ENCODE results near the gene NOC2L. TPM values are rescaled to one million over a fixed set of nuclear protein-coding genes. Genes with fewer than 3 reads are reported as not detected.

NOC2L gene
- total RNA-seq (2022; extraction: Qiagen RNA extraction; ENCODE audit: low read depth) = 58.6 to 92.3 TPM (median 90.0 TPM) in 5 replicates

DNA sequence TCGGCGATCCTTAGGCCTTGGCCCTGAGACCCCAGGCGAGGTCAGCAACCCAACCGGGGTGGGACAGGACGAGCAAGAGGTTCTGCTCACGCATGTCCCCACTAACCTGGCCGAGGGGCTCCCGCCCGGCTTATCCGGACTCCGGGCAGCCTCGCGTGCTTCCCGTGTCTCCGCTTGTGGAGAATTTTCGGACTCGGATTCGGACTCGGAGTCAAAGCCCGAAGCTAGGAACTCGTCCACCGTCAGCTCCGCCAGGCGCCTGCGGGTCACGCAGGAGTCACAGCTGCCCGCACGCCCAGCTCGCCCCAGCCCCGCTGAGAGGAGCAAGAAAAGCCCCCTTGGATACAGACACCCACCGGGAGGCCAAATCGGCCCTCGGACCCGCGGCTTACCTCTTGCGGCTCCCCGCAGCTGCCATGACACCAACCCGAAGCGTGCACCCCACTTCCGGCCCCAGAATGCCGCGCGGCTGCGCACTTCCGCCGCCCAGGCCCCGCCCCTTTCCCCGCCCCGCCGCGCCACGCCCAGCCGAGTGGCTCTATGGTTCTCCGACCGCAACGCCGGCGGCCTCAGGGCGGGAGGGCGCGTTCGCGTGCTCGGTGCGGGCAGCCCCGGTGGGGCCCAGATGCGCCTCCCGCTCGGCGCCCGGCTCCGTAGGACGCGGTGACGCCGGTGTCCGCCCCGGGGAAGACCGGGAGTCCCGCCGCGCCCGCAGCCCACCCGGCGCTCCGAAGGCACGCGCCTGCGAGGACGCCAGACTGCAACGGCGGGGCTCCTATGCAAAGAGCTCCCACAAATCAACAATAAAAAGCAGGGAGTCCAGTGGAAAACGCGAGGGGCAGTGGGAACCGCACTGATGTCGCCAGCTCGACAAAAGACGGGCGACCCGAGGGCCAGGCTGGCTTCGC lies at the start of gene NOC2L:
Gene NOC2L, minus strand, starts transcription at position 434 of the 908 bp plus-strand sequence. Its CDS starts 16 bp downstream, at position 418.

DNA sequence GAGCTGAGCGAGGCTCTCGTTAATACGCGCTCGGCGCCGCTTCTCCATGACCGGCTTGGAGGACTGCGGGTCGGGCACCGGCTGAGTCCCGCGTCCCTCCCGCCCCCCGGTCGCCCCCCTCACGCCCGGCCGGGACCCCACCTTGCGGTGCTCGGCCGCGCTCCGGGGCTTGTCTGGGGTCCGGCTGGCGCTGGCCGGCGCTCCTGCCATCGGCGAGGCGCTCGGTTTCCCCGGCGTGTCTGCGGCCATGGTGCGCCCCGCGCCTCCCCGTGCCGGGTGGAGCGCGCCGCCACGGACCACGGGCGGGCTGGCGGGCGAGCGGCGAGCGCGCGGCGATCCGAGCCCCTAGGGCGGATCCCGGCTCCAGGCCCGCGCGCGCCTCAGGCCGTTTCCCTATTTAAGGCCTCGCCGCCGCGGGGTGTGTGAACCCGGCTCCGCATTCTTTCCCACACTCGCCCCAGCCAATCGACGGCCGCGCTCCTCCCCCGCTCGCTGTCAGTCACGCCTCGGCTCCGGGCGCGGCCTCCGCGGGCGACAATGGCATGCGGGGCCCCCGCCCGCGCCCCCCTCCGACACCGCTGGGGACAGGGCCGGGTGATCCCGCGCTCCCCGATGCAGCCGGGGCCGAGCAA lies 40.8 kb upstream of the NOC2L start, which contains the start of gene HES4:
Gene HES4, minus strand, starts transcription at position 373 of the 632 bp plus-strand sequence. Its CDS starts 124 bp downstream, at position 249.

DNA sequence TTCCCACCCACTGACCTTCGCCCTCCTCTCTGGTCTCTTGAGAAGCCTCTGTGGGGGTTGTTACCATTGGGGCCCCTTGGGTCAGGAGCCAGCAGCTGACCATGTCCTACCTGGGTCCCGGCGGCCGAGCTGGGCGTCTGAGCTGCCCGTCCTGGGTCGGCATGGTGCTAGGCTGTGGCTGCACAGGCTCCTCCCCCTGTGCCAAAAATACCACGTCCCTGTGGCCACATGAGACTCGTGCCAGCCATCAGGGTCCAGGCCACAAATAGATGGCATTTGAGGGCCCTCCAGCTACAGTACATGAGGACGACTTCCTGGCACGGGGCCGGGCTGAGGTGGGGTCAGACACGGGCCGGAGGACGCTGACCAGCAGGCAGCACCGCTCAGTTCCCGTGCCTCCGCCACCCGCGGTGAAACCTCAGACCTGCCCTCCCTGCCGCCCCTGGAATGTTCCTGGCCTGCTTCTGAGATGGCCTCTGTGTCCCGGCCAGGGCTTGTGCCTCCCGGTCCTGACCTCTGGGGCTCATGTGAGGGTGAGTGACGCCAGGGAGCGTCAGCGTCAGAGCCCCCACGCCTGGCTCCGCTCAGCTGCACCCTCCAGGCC lies 23.0 kb upstream of the NOC2L start, which contains the start of gene PERM1:
Gene PERM1, minus strand, starts transcription at position 139 of the 604 bp plus-strand sequence. CDS start 1,064 bp downstream, outside the sequence.

DNA sequence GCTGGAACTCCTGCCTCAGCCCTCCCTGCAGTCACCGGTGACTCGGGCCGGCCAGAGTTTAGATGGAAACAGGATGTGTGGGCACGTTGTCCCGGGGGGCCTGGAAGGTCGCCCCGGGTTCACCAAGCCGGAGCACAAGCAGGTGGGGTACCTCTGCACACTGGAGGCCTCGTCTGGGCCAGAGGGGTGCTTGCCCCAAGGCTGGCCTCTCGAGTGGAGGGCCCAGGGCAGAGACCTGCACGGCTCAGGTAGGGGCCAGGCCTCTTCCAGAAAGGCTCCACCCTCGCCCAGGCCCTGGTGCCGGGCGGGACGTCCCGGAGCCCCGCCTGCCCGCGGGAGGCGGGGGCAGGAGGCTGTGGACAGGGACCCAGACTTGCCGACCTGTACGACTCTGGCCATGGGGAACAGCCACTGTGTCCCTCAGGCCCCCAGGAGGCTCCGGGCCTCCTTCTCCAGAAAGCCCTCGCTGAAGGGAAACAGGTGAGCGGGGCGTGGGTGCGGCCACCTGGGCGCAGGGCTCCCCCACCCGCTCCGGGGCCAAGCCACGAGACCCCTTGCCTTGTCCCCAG lies 7.2 kb upstream of the NOC2L start, which contains the start of gene PLEKHN1:
Gene PLEKHN1, plus strand, starts transcription at position 348 of the 569 bp plus-strand sequence. Its CDS starts 50 bp downstream, at position 398.

DNA sequence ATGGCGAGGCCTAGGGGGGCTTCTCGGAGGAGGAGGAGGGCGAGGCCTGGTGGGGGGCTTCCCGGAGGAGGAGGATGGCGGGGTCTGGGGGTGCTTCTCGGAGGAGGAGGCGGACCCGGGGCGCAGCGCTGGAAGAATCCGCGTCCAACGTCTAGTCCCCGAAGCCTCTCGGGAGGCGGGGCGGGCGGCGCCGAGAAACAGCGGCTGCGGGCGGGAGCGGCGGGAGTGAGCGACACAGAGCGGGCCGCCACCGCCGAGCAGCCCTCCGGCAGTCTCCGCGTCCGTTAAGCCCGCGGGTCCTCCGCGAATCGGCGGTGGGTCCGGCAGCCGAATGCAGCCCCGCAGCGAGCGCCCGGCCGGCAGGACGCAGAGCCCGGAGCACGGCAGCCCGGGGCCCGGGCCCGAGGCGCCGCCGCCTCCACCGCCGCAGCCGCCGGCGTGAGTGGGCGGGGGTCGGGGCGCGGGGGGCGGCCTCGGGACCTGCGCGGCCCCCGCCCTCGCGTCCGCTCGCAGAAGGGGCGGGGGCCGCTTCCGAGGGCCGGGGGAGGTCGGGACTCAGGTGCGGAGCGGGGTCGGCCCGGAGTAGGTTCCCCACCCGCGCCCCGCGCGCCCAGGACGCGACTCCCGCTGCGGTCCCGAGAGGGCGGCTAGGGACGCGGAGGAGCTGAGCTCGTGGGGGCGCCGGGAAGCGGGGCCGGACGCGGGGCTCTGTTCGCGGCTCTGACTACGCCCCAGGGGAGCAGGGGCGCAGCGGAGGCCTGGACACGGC lies 1.5 kb upstream of the NOC2L start, which contains the start of gene KLHL17:
Gene KLHL17, plus strand, starts transcription at position 222 of the 769 bp plus-strand sequence. Its CDS starts 110 bp downstream, at position 332.

DNA sequence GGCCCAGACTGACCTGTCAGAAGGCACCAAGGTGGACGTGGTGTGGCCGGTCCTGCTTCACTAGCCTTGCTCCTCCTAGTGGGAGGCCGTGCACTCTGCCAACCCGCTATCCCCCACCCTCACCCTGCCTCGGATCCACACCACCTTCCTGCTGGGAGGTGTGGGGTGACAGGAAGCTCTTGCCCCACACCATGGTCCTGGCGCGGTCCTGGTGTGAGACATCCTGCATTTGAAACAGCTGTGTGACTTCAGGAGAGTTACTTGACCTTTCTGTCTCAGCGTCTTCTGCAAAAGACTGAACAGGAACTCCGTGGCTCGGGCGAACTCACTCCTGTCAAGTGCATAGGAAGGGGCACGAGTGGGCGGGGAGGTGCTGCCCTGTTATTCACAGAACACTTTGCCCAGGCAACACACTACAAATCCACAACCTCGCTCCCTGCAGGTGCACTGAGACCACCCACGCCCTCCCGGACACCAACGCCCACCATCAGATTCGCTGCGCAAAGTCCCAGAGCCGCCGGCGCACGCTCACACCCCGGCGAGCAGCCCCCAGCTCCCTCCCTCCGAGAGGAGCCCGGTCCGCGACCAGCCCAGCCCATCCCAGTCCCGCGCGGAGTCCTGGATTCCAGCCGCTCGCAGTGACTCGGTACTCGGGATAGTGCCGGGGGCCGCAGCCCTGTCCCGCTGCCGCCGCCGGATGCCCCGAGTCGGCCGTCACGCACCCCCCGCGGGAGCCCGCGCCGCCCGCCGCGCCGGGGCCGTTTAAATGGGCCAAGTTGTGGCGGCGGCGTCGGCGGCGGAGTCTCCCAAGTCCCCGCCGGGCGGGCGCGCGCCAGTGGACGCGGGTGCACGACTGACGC lies 35.7 kb downstream of the NOC2L start, which contains the start of gene SAMD11:
Gene SAMD11, plus strand, starts transcription at position 793 of the 860 bp plus-strand sequence. CDS start 509 bp downstream, outside the sequence.

Other genes with a start within 250 kb of the NOC2L start
- gene SAMD11, start 35.3 kb downstream of the NOC2L start, total RNA-seq (2022; extraction: Qiagen RNA extraction; ENCODE audit: low read depth) = 11.9 to 38.0 TPM (median 31.7 TPM) in 5 replicates
- gene KLHL17, start 1.3 kb upstream of the NOC2L start, total RNA-seq (2022; extraction: Qiagen RNA extraction; ENCODE audit: low read depth) = 5.7 to 22.4 TPM (median 16.8 TPM) in 5 replicates
- gene PLEKHN1, start 7.2 kb upstream of the NOC2L start, total RNA-seq (2022; extraction: Qiagen RNA extraction; ENCODE audit: low read depth) = 4.0 to 6.6 TPM (median 5.4 TPM) in 5 replicates
- gene PERM1, start 22.8 kb upstream of the NOC2L start, total RNA-seq (2022; extraction: Qiagen RNA extraction; ENCODE audit: low read depth) = 0.06 to 0.36 TPM (median 0.11 TPM) in 4 of 5 replicates, not detected in the other
- gene HES4, start 40.8 kb upstream of the NOC2L start, total RNA-seq (2022; extraction: Qiagen RNA extraction; ENCODE audit: low read depth) = 20.9 to 80.4 TPM (median 64.7 TPM) in 5 replicates
- gene ISG15, start 54.2 kb upstream of the NOC2L start, total RNA-seq (2022; extraction: Qiagen RNA extraction; ENCODE audit: low read depth) = 14.3 to 25.1 TPM (median 18.9 TPM) in 5 replicates
- gene AGRN, start 60.9 kb upstream of the NOC2L start, total RNA-seq (2022; extraction: Qiagen RNA extraction; ENCODE audit: low read depth) = 50.6 to 136 TPM (median 124 TPM) in 5 replicates
- gene RNF223, start 115.0 kb upstream of the NOC2L start, total RNA-seq (2022; extraction: Qiagen RNA extraction; ENCODE audit: low read depth) = 0.16 to 0.67 TPM (median 0.27 TPM) in 5 replicates
- 6.7 to 16.7 TPM (median 13.8 TPM) in 5 replicates for gene C1orf159, start 156.8 kb upstream of the NOC2L start, total RNA-seq (2022; extraction: Qiagen RNA extraction; ENCODE audit: low read depth)
- not detected in 5 replicates for gene TTLL10, start 214.6 kb upstream of the NOC2L start, total RNA-seq (2022; extraction: Qiagen RNA extraction; ENCODE audit: low read depth)
- gene TNFRSF18, start 247.3 kb upstream of the NOC2L start, total RNA-seq (2022; extraction: Qiagen RNA extraction; ENCODE audit: low read depth) = 0.35 TPM in 1 of 5 replicates, not detected in the others

Measured in A549 treated with ZK216348 at 1 μM for 4 hours (cell line).